Thyroid gland (tissue), 4 donors: ENCODE measurements around the gene ABCC11.

Source experiments
- CTCF ChIP-seq, 6 experiments: fragments of 200-600 bp in 3 of 6; fragments of 450-650 bp in 3 of 6; sonication (generic) in 3 of 6; IDR thresholded peaks; one replicate each; pipeline ENCODE4 v1.5.1; 2016 to 2019; ENCODE audit warnings: antibody characterized with exemption in 6 of 6, mild to moderate bottlenecking in 2 of 6, inconsistent platforms in 1 of 6, moderate library complexity in 1 of 6
- POLR2A ChIP-seq, 2 donors: fragments of 450-650 bp; IDR thresholded peaks; one replicate each; pipeline ENCODE4 v1.6.1; 2017; ENCODE audit warnings: antibody characterized with exemption in 2 of 2, mild to moderate bottlenecking in 2 of 2, moderate library complexity in 1 of 2

- TF ChIP-seq CTCF (IDR thresholded peaks at IDR 0.05), result no peak
- TF ChIP-seq POLR2A (IDR thresholded peaks at IDR 0.05), result no peak
Measured at GRCh38 chr16:48161906-48162305, 85.4 kb downstream of the ABCC11 start.
